Measurements from ENCODE around the gene CEP85.

GRCh38 chr1:26327956-26328362 is 94.0 kb downstream of the CEP85 start:
- TF ChIP-seq POLR2A (IDR thresholded peaks at IDR 0.05) = no peak
- TF ChIP-seq CTCF (IDR thresholded peaks at IDR 0.05) = no peak
